ENCODE results near the gene KIF13A.

Gene KIF13A

GRCh38 chr6:17995414-17995813 lies 8.0 kb upstream of the KIF13A start:
- H3K9me3 Mint-ChIP-seq: no peaks in the 10 kb centered on the region
- no peak overlapping the region for H3K4me3 Mint-ChIP-seq
- no peak for TF ChIP-seq CTCF (IDR thresholded peaks at IDR 0.05)
- H3K27ac Mint-ChIP-seq: no peak overlapping the region
- H3K4me1 Mint-ChIP-seq: peaks cover 4% of the 10 kb centered on the region
- peaks cover 19% of the 10 kb centered on the region for H3K27me3 Mint-ChIP-seq (ENCODE audit: low read depth, poor library complexity)
- H3K36me3 Mint-ChIP-seq (ENCODE audit: low read depth): no peaks in the 10 kb centered on the region
- no peak for DNase-seq

GRCh38 chr6:17994019-17994418 lies 6.6 kb upstream of the KIF13A start:
- Mint-ChIP-seq H3K4me1 (peaks cover 4% of the 10 kb centered on the region), H3K9me3 (no peaks in the 10 kb centered on the region), H3K4me3 (no peak overlapping the region), H3K27ac (no peak overlapping the region), H3K27me3 (ENCODE audit: low read depth, poor library complexity) (peaks cover 20% of the 10 kb centered on the region), H3K36me3 (ENCODE audit: low read depth) (no peaks in the 10 kb centered on the region)
- no peak for DNase-seq
- TF ChIP-seq CTCF (IDR thresholded peaks at IDR 0.05): no peak

GRCh38 chr6:17988422-17988944 lies 1.0 kb upstream of the KIF13A start:
- Mint-ChIP-seq H3K4me1 (peaks cover 32% of the 10 kb centered on the region), H3K27ac (no peak overlapping the region), H3K36me3 (ENCODE audit: low read depth) (peaks cover 11% of the 10 kb centered on the region), H3K9me3 (no peaks in the 10 kb centered on the region), H3K4me3 (peak overlapping the region; percentile 96), H3K27me3 (ENCODE audit: low read depth, poor library complexity) (peaks cover 33% of the 10 kb centered on the region)
- no peak for DNase-seq
- no peak for TF ChIP-seq CTCF (IDR thresholded peaks at IDR 0.05)

GRCh38 chr6:17987697-17988421 lies 424 bp upstream of the KIF13A start:
- TF ChIP-seq CTCF (IDR thresholded peaks at IDR 0.05): no peak
- DNase-seq: peak; percentile 75
- peaks cover 33% of the 10 kb centered on the region for H3K27me3 Mint-ChIP-seq (ENCODE audit: low read depth, poor library complexity)
- peak overlapping the region; percentile 97 for H3K27ac Mint-ChIP-seq
- H3K9me3 Mint-ChIP-seq: no peaks in the 10 kb centered on the region
- peaks cover 13% of the 10 kb centered on the region for H3K36me3 Mint-ChIP-seq (ENCODE audit: low read depth)
- H3K4me1 Mint-ChIP-seq: peaks cover 32% of the 10 kb centered on the region
- peak overlapping the region; percentile 96 for H3K4me3 Mint-ChIP-seq

- TF ChIP-seq CTCF (IDR thresholded peaks at IDR 0.05): no peak
- no peaks in the 10 kb centered on the region for H3K9me3 Mint-ChIP-seq
- peaks cover 32% of the 10 kb centered on the region for H3K4me1 Mint-ChIP-seq
- H3K27me3 Mint-ChIP-seq (ENCODE audit: low read depth, poor library complexity): peaks cover 33% of the 10 kb centered on the region
- H3K4me3 Mint-ChIP-seq: peak overlapping the region; percentile 94
- DNase-seq: peak; percentile 58
- peaks cover 13% of the 10 kb centered on the region for H3K36me3 Mint-ChIP-seq (ENCODE audit: low read depth)
- H3K27ac Mint-ChIP-seq: peak overlapping the region; percentile 66
These were observed 584 bp downstream of the KIF13A start for GRCh38 chr6:17986656-17987446.
